Endodermal cell (in vitro differentiated cells): ENCODE measurements around the gene SHISA9. TPM values are rescaled to one million over a fixed set of nuclear protein-coding genes. Genes with fewer than 3 reads are reported as not detected.

Experiments used
- DNase-seq: peaks from one replicate; pipeline ENCODE4 v3.0.0-alpha.2; 2017
- H3K27ac ChIP-seq: 2 replicates; pipeline ENCODE4 v1.5.1; 2013; ENCODE audit warnings: mild to moderate bottlenecking, low read depth, low read length, moderate library complexity
- H3K27me3 ChIP-seq: 2 replicates; pipeline ENCODE4 v1.6.1; 2013; ENCODE audit warnings: mild to moderate bottlenecking, low read length, moderate library complexity; ENCODE audit not compliant: insufficient read depth, control insufficient read depth, poor library complexity, severe bottlenecking
- H3K36me3 ChIP-seq: 2 replicates; pipeline ENCODE4 v1.7.0; 2013; ENCODE audit warnings: mild to moderate bottlenecking, low read length, moderate library complexity; ENCODE audit not compliant: control insufficient read depth, insufficient read depth
- H3K4me1 ChIP-seq: one replicate; pipeline ENCODE4 v1.7.0; 2013; ENCODE audit warnings: low read length; ENCODE audit not compliant: control insufficient read depth, insufficient read depth
- H3K4me3 ChIP-seq: 2 replicates; pipeline ENCODE4 v1.5.1; 2013; ENCODE audit warnings: mild to moderate bottlenecking, low read length, moderate library complexity
- H3K9ac ChIP-seq: 2 replicates; pipeline ENCODE4 v1.6.1; 2013; ENCODE audit warnings: mild to moderate bottlenecking, low read length, moderate library complexity; ENCODE audit not compliant: poor library complexity, severe bottlenecking; ENCODE audit errors: extremely low read depth
- H3K9me3 ChIP-seq: 2 replicates; pipeline ENCODE4 v1.6.1; 2013; ENCODE audit warnings: mild to moderate bottlenecking, low read length, moderate library complexity; ENCODE audit not compliant: control insufficient read depth
- H3K27ac Mint-ChIP-seq: 2 replicates; pipeline ENCODE4 v1.8.0; 2020; ENCODE audit warnings: mixed read lengths
- H3K27me3 Mint-ChIP-seq: 2 replicates; pipeline ENCODE4 v1.8.0; 2021; ENCODE audit warnings: mild to moderate bottlenecking, mixed read lengths; ENCODE audit not compliant: insufficient read depth
- H3K36me3 Mint-ChIP-seq: 2 replicates; pipeline ENCODE4 v1.8.0; 2020; ENCODE audit warnings: low read depth, mixed read lengths
- H3K4me1 Mint-ChIP-seq: 2 replicates; pipeline ENCODE4 v1.8.0; 2020; ENCODE audit warnings: mixed read lengths
- H3K4me3 Mint-ChIP-seq: 2 replicates; pipeline ENCODE4 v1.8.0; 2020; ENCODE audit warnings: mild to moderate bottlenecking, moderate library complexity, mixed read lengths
- H3K9me3 Mint-ChIP-seq: 2 replicates; pipeline ENCODE4 v1.8.0; 2020; ENCODE audit warnings: mild to moderate bottlenecking, mixed read lengths
- WGBS, 2 experiments: methylation state at CpG; one replicate each; pipeline versions ENCODE4 v1.1.5 to v1.1.7; 2013; ENCODE audit warnings: missing lambda C conversion rate in 2 of 2, mixed read lengths in 1 of 2; ENCODE audit not compliant: insufficient coverage in 1 of 2, insufficient read length in 1 of 2; 5-methylcytosine and 5-hydroxymethylcytosine counted together
- total RNA-seq, 2 donors: library from RNA; stranded (reverse); fragmentation: NEBNext Ultra II Directional in 1 of 2; extraction: Animal tissue kit (Norgen Biotek cat#: 25700) in 1 of 2; gene quantifications; 2 replicates in 1 of 2; 3 replicates in 1 of 2; pipeline ENCODE4 v1.2.1, GENCODE V29; 2021
- TF ChIP-seq, protein P1 (sequence below): fragments of 200-600 bp; sonication (generic); conservative IDR thresholded peaks from 2 replicates; pipeline ENCODE4 v1.5.0; 2021; ENCODE audit warnings: antibody characterized with exemption, mild to moderate bottlenecking

The SHISA9 gene
- total RNA-seq, 2 donors from 2014 or later: 5.2 to 27.8 TPM

DNA sequence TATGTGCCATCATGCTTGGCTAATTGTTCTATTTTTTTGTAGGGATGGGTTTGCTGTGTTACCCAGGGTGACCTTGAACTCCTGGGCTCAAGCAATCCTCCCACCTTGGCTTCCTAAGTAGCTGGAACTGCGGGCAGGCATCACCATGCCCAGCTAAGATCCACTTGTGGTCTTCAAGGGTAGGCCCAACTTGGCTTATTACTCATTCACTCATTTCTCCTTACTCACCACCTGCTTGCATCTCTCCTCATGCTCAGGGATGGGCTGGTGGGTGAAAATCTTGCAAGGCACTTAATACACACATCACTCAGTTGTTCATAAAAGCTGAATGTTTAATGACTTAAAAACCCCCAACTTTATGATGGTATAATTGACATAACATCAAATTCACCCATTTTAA lies 207.8 kb downstream of the SHISA9 start:
- no peak overlapping the region for H3K9ac ChIP-seq
- H3K27me3 ChIP-seq: no peaks in the 10 kb centered on the region
- H3K9me3 Mint-ChIP-seq: peaks cover 11% of the 10 kb centered on the region
- no peak overlapping the region for H3K4me3 ChIP-seq
- no peaks in the 10 kb centered on the region for H3K27me3 Mint-ChIP-seq
- H3K27ac ChIP-seq: no peak overlapping the region
- H3K4me3 Mint-ChIP-seq: no peak overlapping the region
- peaks cover 15% of the 10 kb centered on the region for H3K4me1 Mint-ChIP-seq
- H3K9me3 ChIP-seq: peaks cover 5% of the 10 kb centered on the region
- H3K36me3 ChIP-seq: no peaks in the 10 kb centered on the region
- TF ChIP-seq, protein P1, sequence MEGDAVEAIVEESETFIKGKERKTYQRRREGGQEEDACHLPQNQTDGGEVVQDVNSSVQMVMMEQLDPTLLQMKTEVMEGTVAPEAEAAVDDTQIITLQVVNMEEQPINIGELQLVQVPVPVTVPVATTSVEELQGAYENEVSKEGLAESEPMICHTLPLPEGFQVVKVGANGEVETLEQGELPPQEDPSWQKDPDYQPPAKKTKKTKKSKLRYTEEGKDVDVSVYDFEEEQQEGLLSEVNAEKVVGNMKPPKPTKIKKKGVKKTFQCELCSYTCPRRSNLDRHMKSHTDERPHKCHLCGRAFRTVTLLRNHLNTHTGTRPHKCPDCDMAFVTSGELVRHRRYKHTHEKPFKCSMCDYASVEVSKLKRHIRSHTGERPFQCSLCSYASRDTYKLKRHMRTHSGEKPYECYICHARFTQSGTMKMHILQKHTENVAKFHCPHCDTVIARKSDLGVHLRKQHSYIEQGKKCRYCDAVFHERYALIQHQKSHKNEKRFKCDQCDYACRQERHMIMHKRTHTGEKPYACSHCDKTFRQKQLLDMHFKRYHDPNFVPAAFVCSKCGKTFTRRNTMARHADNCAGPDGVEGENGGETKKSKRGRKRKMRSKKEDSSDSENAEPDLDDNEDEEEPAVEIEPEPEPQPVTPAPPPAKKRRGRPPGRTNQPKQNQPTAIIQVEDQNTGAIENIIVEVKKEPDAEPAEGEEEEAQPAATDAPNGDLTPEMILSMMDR: no peak
- 88 to 100% methylated on average over 1 of the region's 1 CpG for WGBS, 2 experiments
- no peak overlapping the region for H3K27ac Mint-ChIP-seq
- no peak for DNase-seq
- peaks cover 3% of the 10 kb centered on the region for H3K4me1 ChIP-seq
- H3K36me3 Mint-ChIP-seq: peaks cover 5% of the 10 kb centered on the region

GRCh38 chr16:13110124-13110796 lies 208.9 kb downstream of the SHISA9 start:
- H3K4me3 Mint-ChIP-seq: no peak overlapping the region

DNA sequence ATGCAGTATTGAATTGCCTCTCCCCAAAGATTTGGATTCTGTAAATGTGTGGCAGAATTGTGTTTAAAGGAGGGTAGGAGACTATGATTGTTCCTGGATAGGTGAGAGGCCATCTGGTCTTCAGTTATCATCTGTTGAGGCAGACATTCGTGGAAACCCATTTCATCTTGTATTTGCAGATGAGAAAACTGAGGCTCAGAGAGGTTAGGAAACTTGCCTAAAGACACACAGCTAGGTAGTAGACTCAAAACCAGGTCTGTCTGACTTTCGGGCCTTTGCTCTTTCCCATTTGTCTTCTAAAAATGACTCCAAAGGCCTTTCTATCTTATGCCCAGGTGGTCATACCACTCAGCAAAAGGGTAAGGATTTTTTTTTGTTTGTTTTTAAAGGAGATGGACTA lies 210.3 kb downstream of the SHISA9 start:
- H3K36me3 ChIP-seq: no peaks in the 10 kb centered on the region
- no peak overlapping the region for H3K27ac ChIP-seq
- DNase-seq: no peak
- no peak overlapping the region for H3K4me3 ChIP-seq
- H3K9ac ChIP-seq: no peak overlapping the region
- Mint-ChIP-seq H3K4me1 (peaks cover 15% of the 10 kb centered on the region), H3K9me3 (peaks cover 18% of the 10 kb centered on the region), H3K27me3 (no peaks in the 10 kb centered on the region), H3K27ac (no peak overlapping the region), H3K36me3 (peaks cover 8% of the 10 kb centered on the region), H3K4me3 (no peak overlapping the region)
- H3K9me3 ChIP-seq: peaks cover 20% of the 10 kb centered on the region
- WGBS, 2 experiments: 94 to 100% methylated on average over 1 to 2 of the region's 2 CpGs
- TF ChIP-seq, protein P1: no peak
- peaks cover 3% of the 10 kb centered on the region for H3K4me1 ChIP-seq
- no peaks in the 10 kb centered on the region for H3K27me3 ChIP-seq

More at GRCh38 chr16:13110124-13110796, 208.9 kb downstream of the SHISA9 start:
- H3K27me3 ChIP-seq: no peaks in the 10 kb centered on the region
- peak overlapping the region; percentile 1 for H3K27ac Mint-ChIP-seq
- no peaks in the 10 kb centered on the region for H3K36me3 ChIP-seq
- peak; percentile 70 for DNase-seq
- H3K4me1 Mint-ChIP-seq: peaks cover 15% of the 10 kb centered on the region
- H3K9me3 ChIP-seq: peaks cover 9% of the 10 kb centered on the region
- H3K9me3 Mint-ChIP-seq: peaks cover 13% of the 10 kb centered on the region
- H3K4me1 ChIP-seq: peaks cover 3% of the 10 kb centered on the region
- WGBS, 2 experiments: 24 to 74% methylated on average over 3 to 7 of the region's 7 CpGs
- H3K27ac ChIP-seq: peak overlapping the region; percentile 69
- no peak overlapping the region for H3K9ac ChIP-seq
- peaks cover 7% of the 10 kb centered on the region for H3K36me3 Mint-ChIP-seq
- no peak overlapping the region for H3K4me3 ChIP-seq
- TF ChIP-seq, protein P1: no peak
- H3K27me3 Mint-ChIP-seq: no peaks in the 10 kb centered on the region
